ENCODE measurements around the gene CTNNA3. TPM values are rescaled to one million over a fixed set of nuclear protein-coding genes. Genes with fewer than 3 reads are reported as not detected.

The CTNNA3 gene
- total RNA-seq, 1 experiment from 2014 or later: 0.32 TPM

DNA sequence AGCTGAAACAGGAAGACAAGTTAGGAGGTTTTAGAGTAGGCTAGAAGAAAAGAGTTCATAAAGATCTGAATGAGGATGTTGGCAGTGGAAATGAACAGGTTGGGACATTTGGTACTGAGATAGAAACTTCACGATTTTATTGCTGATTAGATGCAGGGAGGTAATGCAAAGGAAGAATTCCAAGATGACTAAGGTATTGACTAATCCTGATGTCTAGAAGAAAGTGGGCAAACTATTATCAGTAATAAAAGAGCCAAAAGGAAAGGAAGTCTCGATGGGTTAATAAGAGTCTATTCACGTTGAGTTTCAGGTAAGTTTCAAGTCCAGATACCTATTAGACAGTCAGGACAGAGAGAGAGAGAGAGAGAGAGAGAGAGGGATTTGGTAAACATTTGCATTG lies 1401.5 kb downstream of the CTNNA3 start:
- H3K9me3 ChIP-seq (ENCODE audit: control insufficient read depth in 1 of 2, insufficient read depth in 1 of 2, low read depth in 1 of 2, low read length in 2 of 2): no peaks in the 10 kb centered on the region
- H3K79me2 ChIP-seq (ENCODE audit: insufficient read depth, low read length): no peaks in the 10 kb centered on the region
- no peaks in the 10 kb centered on the region for H3K9me2 ChIP-seq (ENCODE audit: insufficient read depth)
- H3K4me2 ChIP-seq (ENCODE audit: low read length): no peak overlapping the region
- CTCF ChIA-PET: no interaction called here
- POLR2A ChIA-PET: no interaction called here
- BruUV-seq (replicated peaks): no TSS peak
- no peaks in the 10 kb centered on the region for H3K36me3 ChIP-seq (ENCODE audit: control insufficient read depth in 1 of 2, insufficient read depth in 2 of 2, low read length in 2 of 2)
- TF ChIP-seq, protein P1, sequence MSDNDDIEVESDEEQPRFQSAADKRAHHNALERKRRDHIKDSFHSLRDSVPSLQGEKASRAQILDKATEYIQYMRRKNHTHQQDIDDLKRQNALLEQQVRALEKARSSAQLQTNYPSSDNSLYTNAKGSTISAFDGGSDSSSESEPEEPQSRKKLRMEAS (IDR thresholded peaks at IDR 0.05): no peak
- TF ChIP-seq RAD21 (IDR thresholded peaks at IDR 0.05; ENCODE audit: low read depth) (no peak), EZH2 (IDR thresholded peaks at IDR 0.05) (no peak), ELF1 (IDR thresholded peaks at IDR 0.05; ENCODE audit: borderline replicate concordance, low read depth) (no peak), CEBPB (IDR thresholded peaks at IDR 0.05; ENCODE audit: low read depth) (no peak), POLR2AphosphoS5 (IDR thresholded peaks at IDR 0.05; ENCODE audit: low read depth, low read length) (no peak), FOSL1 (IDR thresholded peaks at IDR 0.05; ENCODE audit: low read depth) (no peak)
- TF ChIP-seq, protein P2, sequence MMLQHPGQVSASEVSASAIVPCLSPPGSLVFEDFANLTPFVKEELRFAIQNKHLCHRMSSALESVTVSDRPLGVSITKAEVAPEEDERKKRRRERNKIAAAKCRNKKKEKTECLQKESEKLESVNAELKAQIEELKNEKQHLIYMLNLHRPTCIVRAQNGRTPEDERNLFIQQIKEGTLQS (IDR thresholded peaks at IDR 0.05): no peak
- no peak overlapping the region for H2AFZ ChIP-seq (ENCODE audit: low read depth, low read length, poor library complexity, severe bottlenecking)
- H3K4me3 ChIP-seq (replicated peaks in 1 of 2; ENCODE audit: low read depth in 1 of 2, low read length in 2 of 2): no peak overlapping the region
- ATAC-seq: no peak
- H3K4me1 ChIP-seq (ENCODE audit: control insufficient read depth in 1 of 2, insufficient read depth in 2 of 2, low read length in 2 of 2): no peaks in the 10 kb centered on the region
- RAD21 ChIA-PET (ENCODE audit: low non-redundant PET in 1 of 2, low total read pairs in 2 of 2, uncharacterized antibody in 2 of 2, unreplicated experiment in 2 of 2): no interaction called here
- no peak overlapping the region for H3K9ac ChIP-seq (ENCODE audit: low read length)
- no peaks in the 10 kb centered on the region for H3K27me3 ChIP-seq (ENCODE audit: insufficient read depth, low read length)
- DNase-seq (ENCODE audit: low read depth, low spot score): no peak
- intact Hi-C loops (cut with micrococcal nuclease): no loop called here
- no peak overlapping the region for H3K27ac ChIP-seq (ENCODE audit: low read depth, low read length)
- H4K20me1 ChIP-seq (ENCODE audit: insufficient read depth): no peaks in the 10 kb centered on the region

DNA sequence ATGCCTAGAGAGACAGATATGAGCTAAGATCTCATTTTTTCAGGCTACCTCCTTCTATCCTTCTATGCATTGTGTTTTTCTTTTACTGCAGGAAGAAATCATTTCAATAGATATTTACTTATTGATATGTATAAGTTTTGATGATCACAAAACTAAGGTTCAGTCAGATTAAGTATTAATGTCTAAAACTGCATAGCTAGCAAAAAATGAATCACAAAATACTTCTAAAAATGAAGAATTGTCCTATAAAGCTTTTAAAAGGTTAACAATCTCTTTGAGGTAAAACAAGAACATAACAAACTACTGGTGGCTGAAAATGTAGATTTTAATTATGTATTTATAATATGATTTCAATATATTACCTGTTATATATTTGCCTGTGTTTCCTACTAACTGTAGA lies 1403.1 kb downstream of the CTNNA3 start:
- H3K36me3 ChIP-seq (ENCODE audit: control insufficient read depth in 1 of 2, insufficient read depth in 2 of 2, low read length in 2 of 2): no peaks in the 10 kb centered on the region
- no peak overlapping the region for H2AFZ ChIP-seq (ENCODE audit: low read depth, low read length, poor library complexity, severe bottlenecking)
- ChIA-PET CTCF (no interaction called here), POLR2A (no interaction called here), RAD21 (ENCODE audit: low non-redundant PET in 1 of 2, low total read pairs in 2 of 2, uncharacterized antibody in 2 of 2, unreplicated experiment in 2 of 2) (no interaction called here)
- H3K9me3 ChIP-seq (ENCODE audit: control insufficient read depth in 1 of 2, insufficient read depth in 1 of 2, low read depth in 1 of 2, low read length in 2 of 2): no peaks in the 10 kb centered on the region
- BruUV-seq (replicated peaks): no TSS peak
- DNase-seq (ENCODE audit: low read depth, low spot score) (no peak), ATAC-seq (no peak)
- H3K9ac ChIP-seq (ENCODE audit: low read length): no peak overlapping the region
- H3K4me1 ChIP-seq (ENCODE audit: control insufficient read depth in 1 of 2, insufficient read depth in 2 of 2, low read length in 2 of 2): no peaks in the 10 kb centered on the region
- TF ChIP-seq SIN3A (IDR thresholded peaks at IDR 0.05; ENCODE audit: low read depth) (no peak), EGR1 (IDR thresholded peaks at IDR 0.05; ENCODE audit: low read depth) (no peak), SP1 (IDR thresholded peaks at IDR 0.05; ENCODE audit: low read depth) (no peak), ELF1 (IDR thresholded peaks at IDR 0.05; ENCODE audit: borderline replicate concordance, low read depth) (no peak), SRF (IDR thresholded peaks at IDR 0.05; ENCODE audit: low read depth) (no peak)
- TF ChIP-seq, protein P3, sequence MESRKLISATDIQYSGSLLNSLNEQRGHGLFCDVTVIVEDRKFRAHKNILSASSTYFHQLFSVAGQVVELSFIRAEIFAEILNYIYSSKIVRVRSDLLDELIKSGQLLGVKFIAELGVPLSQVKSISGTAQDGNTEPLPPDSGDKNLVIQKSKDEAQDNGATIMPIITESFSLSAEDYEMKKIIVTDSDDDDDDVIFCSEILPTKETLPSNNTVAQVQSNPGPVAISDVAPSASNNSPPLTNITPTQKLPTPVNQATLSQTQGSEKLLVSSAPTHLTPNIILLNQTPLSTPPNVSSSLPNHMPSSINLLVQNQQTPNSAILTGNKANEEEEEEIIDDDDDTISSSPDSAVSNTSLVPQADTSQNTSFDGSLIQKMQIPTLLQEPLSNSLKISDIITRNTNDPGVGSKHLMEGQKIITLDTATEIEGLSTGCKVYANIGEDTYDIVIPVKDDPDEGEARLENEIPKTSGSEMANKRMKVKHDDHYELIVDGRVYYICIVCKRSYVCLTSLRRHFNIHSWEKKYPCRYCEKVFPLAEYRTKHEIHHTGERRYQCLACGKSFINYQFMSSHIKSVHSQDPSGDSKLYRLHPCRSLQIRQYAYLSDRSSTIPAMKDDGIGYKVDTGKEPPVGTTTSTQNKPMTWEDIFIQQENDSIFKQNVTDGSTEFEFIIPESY (IDR thresholded peaks at IDR 0.05; ENCODE audit: extremely low read depth, insufficient replicate concordance, low read length): no peak
- TF ChIP-seq, protein P1 (IDR thresholded peaks at IDR 0.05): no peak
- TF ChIP-seq, protein P4, sequence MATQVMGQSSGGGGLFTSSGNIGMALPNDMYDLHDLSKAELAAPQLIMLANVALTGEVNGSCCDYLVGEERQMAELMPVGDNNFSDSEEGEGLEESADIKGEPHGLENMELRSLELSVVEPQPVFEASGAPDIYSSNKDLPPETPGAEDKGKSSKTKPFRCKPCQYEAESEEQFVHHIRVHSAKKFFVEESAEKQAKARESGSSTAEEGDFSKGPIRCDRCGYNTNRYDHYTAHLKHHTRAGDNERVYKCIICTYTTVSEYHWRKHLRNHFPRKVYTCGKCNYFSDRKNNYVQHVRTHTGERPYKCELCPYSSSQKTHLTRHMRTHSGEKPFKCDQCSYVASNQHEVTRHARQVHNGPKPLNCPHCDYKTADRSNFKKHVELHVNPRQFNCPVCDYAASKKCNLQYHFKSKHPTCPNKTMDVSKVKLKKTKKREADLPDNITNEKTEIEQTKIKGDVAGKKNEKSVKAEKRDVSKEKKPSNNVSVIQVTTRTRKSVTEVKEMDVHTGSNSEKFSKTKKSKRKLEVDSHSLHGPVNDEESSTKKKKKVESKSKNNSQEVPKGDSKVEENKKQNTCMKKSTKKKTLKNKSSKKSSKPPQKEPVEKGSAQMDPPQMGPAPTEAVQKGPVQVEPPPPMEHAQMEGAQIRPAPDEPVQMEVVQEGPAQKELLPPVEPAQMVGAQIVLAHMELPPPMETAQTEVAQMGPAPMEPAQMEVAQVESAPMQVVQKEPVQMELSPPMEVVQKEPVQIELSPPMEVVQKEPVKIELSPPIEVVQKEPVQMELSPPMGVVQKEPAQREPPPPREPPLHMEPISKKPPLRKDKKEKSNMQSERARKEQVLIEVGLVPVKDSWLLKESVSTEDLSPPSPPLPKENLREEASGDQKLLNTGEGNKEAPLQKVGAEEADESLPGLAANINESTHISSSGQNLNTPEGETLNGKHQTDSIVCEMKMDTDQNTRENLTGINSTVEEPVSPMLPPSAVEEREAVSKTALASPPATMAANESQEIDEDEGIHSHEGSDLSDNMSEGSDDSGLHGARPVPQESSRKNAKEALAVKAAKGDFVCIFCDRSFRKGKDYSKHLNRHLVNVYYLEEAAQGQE (IDR thresholded peaks at IDR 0.05; ENCODE audit: low read depth): no peak
- no peak overlapping the region for H3K27ac ChIP-seq (ENCODE audit: low read depth, low read length)
- no peaks in the 10 kb centered on the region for H4K20me1 ChIP-seq (ENCODE audit: insufficient read depth)
- no peak overlapping the region for H3K4me2 ChIP-seq (ENCODE audit: low read length)
- H3K79me2 ChIP-seq (ENCODE audit: insufficient read depth, low read length): no peaks in the 10 kb centered on the region
- no peaks in the 10 kb centered on the region for H3K9me2 ChIP-seq (ENCODE audit: insufficient read depth)
- no peak overlapping the region for H3K4me3 ChIP-seq (replicated peaks in 1 of 2; ENCODE audit: low read depth in 1 of 2, low read length in 2 of 2)
- intact Hi-C loops (cut with micrococcal nuclease): no loop called here
- no peaks in the 10 kb centered on the region for H3K27me3 ChIP-seq (ENCODE audit: insufficient read depth, low read length)
